ENCODE measurements around the gene MAP3K12. TPM values are rescaled to one million over a fixed set of nuclear protein-coding genes. Genes with fewer than 3 reads are reported as not detected.
A peak's percentile ranks its signal among the peaks of the same experiment; 100 is the strongest.

Gene MAP3K12
- total and polyA plus RNA-seq, 2 donors from 2014 or later, result 15.2 to 21.8 TPM

GRCh38 chr12:53513712-53514410 is 14.6 kb upstream of the MAP3K12 start:
- intact Hi-C loops (cut with DNase I), result loop anchor here (10.0 kb wide), 1 partner anchor 179 kb away; the partner anchor contains the start of gene SP7
- DNase-seq, result no peak
- TF ChIP-seq CTCF (IDR thresholded peaks at IDR 0.05; ENCODE audit: borderline replicate concordance, extremely low read depth, insufficient read depth), result no peak
- no peak overlapping the region for H3K27ac ChIP-seq (ENCODE audit: low read depth in 2 of 2, low read length in 2 of 2)
- peaks cover 0 to under 1% (median 0%) of the 10 kb centered on the region in 3 donors for H3K4me1 ChIP-seq (ENCODE audit: control insufficient read depth in 2 of 3, insufficient read depth in 2 of 3, low read depth in 1 of 3, low read length in 3 of 3)
- H3K9me3 ChIP-seq (ENCODE audit: control insufficient read depth in 2 of 3, insufficient read depth in 1 of 3, low read length in 3 of 3), result no peaks in the 10 kb centered on the region
- FAIRE-seq, result no peak
- H3K27me3 ChIP-seq (ENCODE audit: control insufficient read depth, insufficient read depth, low read length), result no peaks in the 10 kb centered on the region
- H3K36me3 ChIP-seq (ENCODE audit: control insufficient read depth in 2 of 3, insufficient read depth in 3 of 3, low read length in 3 of 3), result peaks cover 11 to 45% (median 43%) of the 10 kb centered on the region in 3 donors
- H3K4me3 ChIP-seq (ENCODE audit: low read length in 3 of 3), result no peak overlapping the region
- H3K9ac ChIP-seq (ENCODE audit: low read length in 3 of 3), result no peak overlapping the region

GRCh38 chr12:53510181-53510812 is 11.0 kb upstream of the MAP3K12 start:
- H3K27me3 ChIP-seq (ENCODE audit: control insufficient read depth, insufficient read depth, low read length), result no peaks in the 10 kb centered on the region
- no peak overlapping the region for H3K27ac ChIP-seq (ENCODE audit: low read depth in 2 of 2, low read length in 2 of 2)
- DNase-seq, result no peak
- H3K4me1 ChIP-seq (ENCODE audit: control insufficient read depth in 2 of 3, insufficient read depth in 2 of 3, low read depth in 1 of 3, low read length in 3 of 3), result peaks cover 0 to 3% (median 0%) of the 10 kb centered on the region in 3 donors
- H3K4me3 ChIP-seq (ENCODE audit: low read length in 3 of 3), result no peak overlapping the region
- no peak for FAIRE-seq
- no peaks in the 10 kb centered on the region for H3K9me3 ChIP-seq (ENCODE audit: control insufficient read depth in 2 of 3, insufficient read depth in 1 of 3, low read length in 3 of 3)
- no peak overlapping the region for H3K9ac ChIP-seq (ENCODE audit: low read length in 3 of 3)
- TF ChIP-seq CTCF (IDR thresholded peaks at IDR 0.05; ENCODE audit: borderline replicate concordance, extremely low read depth, insufficient read depth), result no peak
- peaks cover 9 to 37% (median 37%) of the 10 kb centered on the region in 3 donors for H3K36me3 ChIP-seq (ENCODE audit: control insufficient read depth in 2 of 3, insufficient read depth in 3 of 3, low read length in 3 of 3)
- intact Hi-C loops (cut with DNase I), result loop anchor here (10.0 kb wide), 1 partner anchor 175 kb away; the partner anchor contains the start of gene SP7

GRCh38 chr12:53508534-53509170 is 9.4 kb upstream of the MAP3K12 start:
- Histone ChIP-seq H3K9ac (ENCODE audit: low read length in 3 of 3) (no peak overlapping the region), H3K36me3 (ENCODE audit: control insufficient read depth in 2 of 3, insufficient read depth in 3 of 3, low read length in 3 of 3) (peaks cover 4 to 29% (median 26%) of the 10 kb centered on the region in 3 donors), H3K27ac (ENCODE audit: low read depth in 2 of 2, low read length in 2 of 2) (no peak overlapping the region), H3K27me3 (ENCODE audit: control insufficient read depth, insufficient read depth, low read length) (no peaks in the 10 kb centered on the region), H3K9me3 (ENCODE audit: control insufficient read depth in 2 of 3, insufficient read depth in 1 of 3, low read length in 3 of 3) (no peaks in the 10 kb centered on the region), H3K4me3 (ENCODE audit: low read length in 3 of 3) (no peak overlapping the region), H3K4me1 (ENCODE audit: control insufficient read depth in 2 of 3, insufficient read depth in 2 of 3, low read depth in 1 of 3, low read length in 3 of 3) (peaks cover 0 to 3% (median 0%) of the 10 kb centered on the region in 3 donors)
- peak; percentile 98 for TF ChIP-seq CTCF (IDR thresholded peaks at IDR 0.05; ENCODE audit: borderline replicate concordance, extremely low read depth, insufficient read depth)
- FAIRE-seq (no peak), DNase-seq (peak; percentile 90 to 94 (median 92))
- intact Hi-C loops (cut with DNase I), result no loop called here

Measured in kidney (tissue), 14 donors.